Kidney (tissue), 22 donors: Measurements from ENCODE around the gene SVIL. TPM values are rescaled to one million over a fixed set of nuclear protein-coding genes. Genes with fewer than 3 reads are reported as not detected.
A peak's percentile ranks its signal among the peaks of the same experiment; 100 is the strongest.

Experiments
- DNase-seq, 5 donors: peaks; one replicate each; pipeline ENCODE4 v3.0.0-alpha.2; 2013 to 2020
- FAIRE-seq: peaks from 2 replicates; lab custom pipeline; 2012; peaks lifted over from hg19 to GRCh38; lab: Jason Lieb, UNC
- H3K27ac ChIP-seq, 2 donors: one replicate each; pipeline ENCODE4 v1.7.0; 2013; ENCODE audit warnings: low read depth in 2 of 2, low read length in 2 of 2, inconsistent platforms in 1 of 2
- H3K27me3 ChIP-seq: one replicate; pipeline ENCODE4 v1.7.1; 2013; ENCODE audit warnings: low read length, inconsistent platforms; ENCODE audit not compliant: control insufficient read depth, insufficient read depth
- H3K36me3 ChIP-seq, 3 donors: one replicate each; pipeline versions ENCODE4 v1.7.0 to v1.7.1; 2013; ENCODE audit warnings: low read length in 3 of 3, control low read depth in 1 of 3, inconsistent platforms in 1 of 3; ENCODE audit not compliant: insufficient read depth in 3 of 3, control insufficient read depth in 2 of 3
- H3K4me1 ChIP-seq, 3 donors: one replicate each; pipeline versions ENCODE4 v1.7.0 to v1.7.1; 2013; ENCODE audit warnings: low read length in 3 of 3, inconsistent platforms in 1 of 3, low read depth in 1 of 3; ENCODE audit not compliant: control insufficient read depth in 2 of 3, insufficient read depth in 2 of 3
- H3K4me3 ChIP-seq, 3 donors: one replicate each; pipeline versions ENCODE4 v1.7.0 to v1.8.1; 2013; ENCODE audit warnings: low read length in 3 of 3, control low read depth in 1 of 3, inconsistent platforms in 1 of 3
- H3K9ac ChIP-seq, 3 donors: one replicate each; pipeline versions ENCODE4 v1.7.0 to v1.7.1; 2013; ENCODE audit warnings: low read length in 3 of 3, control low read depth in 1 of 3, inconsistent platforms in 1 of 3
- H3K9me3 ChIP-seq, 3 donors: one replicate each; pipeline versions ENCODE4 v1.7.0 to v1.7.1; 2013; ENCODE audit warnings: low read length in 3 of 3, control low read depth in 1 of 3, inconsistent platforms in 1 of 3; ENCODE audit not compliant: control insufficient read depth in 2 of 3, insufficient read depth in 1 of 3
- intact Hi-C: fragments of 100-400 bp; cut with DNase I; formaldehyde crosslinking; loops from one replicate; pipeline ENCODE4 v1.11.1; 2022
- long read RNA-seq, 10 donors: library from polyadenylated mRNA in 1 of 10; unstranded in 1 of 10; transcript quantifications; one replicate each; pipeline ENCODE4 v2.0.0 and lab custom pipeline, GENCODE V29; 2021 to 2026
- polyA plus RNA-seq: library from polyadenylated mRNA; stranded (reverse); fragments of 350-450 nt; fragmentation: Illumina TruSeq; extraction: RNeasy Lipid Tissue Mini Kit (QIAGEN cat#74804); gene quantifications from one replicate; pipeline ENCODE4 v1.2.3, GENCODE V29; 2014; ENCODE audit warnings: low read depth, low replicate concordance; ENCODE audit not compliant: insufficient read depth
- total RNA-seq: library from RNA; stranded (reverse); fragmentation: NEBNext Ultra II Directional; extraction: Animal tissue kit (Norgen Biotek cat#: 25700); gene quantifications from one replicate; pipeline ENCODE4 v1.2.1, GENCODE V29; 2021
- TF ChIP-seq, protein P1 (sequence below): IDR thresholded peaks from 3 replicates; pipeline ENCODE4 v1.5.1; 2012; ENCODE audit warnings: mild to moderate bottlenecking, moderate library complexity, borderline replicate concordance; ENCODE audit not compliant: insufficient read depth; ENCODE audit errors: extremely low read depth
- donor health status: control.
- donor health status: control.
- donor health status: control.
- donor health status: control.
- donor health status: control.
- donor health status: DM: yes; HTN: yes; CAD: no.
- donor health status: Normal renal cell carcinoma (clear cell type).

The SVIL gene, protein sequence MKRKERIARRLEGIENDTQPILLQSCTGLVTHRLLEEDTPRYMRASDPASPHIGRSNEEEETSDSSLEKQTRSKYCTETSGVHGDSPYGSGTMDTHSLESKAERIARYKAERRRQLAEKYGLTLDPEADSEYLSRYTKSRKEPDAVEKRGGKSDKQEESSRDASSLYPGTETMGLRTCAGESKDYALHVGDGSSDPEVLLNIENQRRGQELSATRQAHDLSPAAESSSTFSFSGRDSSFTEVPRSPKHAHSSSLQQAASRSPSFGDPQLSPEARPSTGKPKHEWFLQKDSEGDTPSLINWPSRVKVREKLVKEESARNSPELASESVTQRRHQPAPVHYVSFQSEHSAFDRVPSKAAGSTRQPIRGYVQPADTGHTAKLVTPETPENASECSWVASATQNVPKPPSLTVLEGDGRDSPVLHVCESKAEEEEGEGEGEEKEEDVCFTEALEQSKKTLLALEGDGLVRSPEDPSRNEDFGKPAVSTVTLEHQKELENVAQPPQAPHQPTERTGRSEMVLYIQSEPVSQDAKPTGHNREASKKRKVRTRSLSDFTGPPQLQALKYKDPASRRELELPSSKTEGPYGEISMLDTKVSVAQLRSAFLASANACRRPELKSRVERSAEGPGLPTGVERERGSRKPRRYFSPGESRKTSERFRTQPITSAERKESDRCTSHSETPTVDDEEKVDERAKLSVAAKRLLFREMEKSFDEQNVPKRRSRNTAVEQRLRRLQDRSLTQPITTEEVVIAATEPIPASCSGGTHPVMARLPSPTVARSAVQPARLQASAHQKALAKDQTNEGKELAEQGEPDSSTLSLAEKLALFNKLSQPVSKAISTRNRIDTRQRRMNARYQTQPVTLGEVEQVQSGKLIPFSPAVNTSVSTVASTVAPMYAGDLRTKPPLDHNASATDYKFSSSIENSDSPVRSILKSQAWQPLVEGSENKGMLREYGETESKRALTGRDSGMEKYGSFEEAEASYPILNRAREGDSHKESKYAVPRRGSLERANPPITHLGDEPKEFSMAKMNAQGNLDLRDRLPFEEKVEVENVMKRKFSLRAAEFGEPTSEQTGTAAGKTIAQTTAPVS (N-terminal part only)
- total RNA-seq (94.4 TPM), polyA plus RNA-seq (7.4 TPM)
- long read RNA-seq, donor 1, result 0 reads
- long read RNA-seq, donor 2, result 0 reads
- long read RNA-seq, donor 3, partial matches to known transcripts, result 11 of 17 reads
- long read RNA-seq, donor 3, other reads (novel, unspliced or antisense), result 6 of 17 reads
- long read RNA-seq, donor 4, partial matches to known transcripts, result 0 of 5 reads
- long read RNA-seq, donor 4, other reads (novel, unspliced or antisense), result 5 of 5 reads
- long read RNA-seq, donor 5, result 0 reads
- long read RNA-seq, donor 6, result 0 reads
- long read RNA-seq, donor 7, full-length matches to known transcripts, result 2 of 60 reads
- long read RNA-seq, donor 7, partial matches to known transcripts, result 34 of 60 reads
- long read RNA-seq, donor 7, other reads (novel, unspliced or antisense), result 24 of 60 reads
- long read RNA-seq, donor 8, result 0 reads
- long read RNA-seq, donor 9, result 0 reads
- long read RNA-seq, donor 10, result 0 reads

DNA sequence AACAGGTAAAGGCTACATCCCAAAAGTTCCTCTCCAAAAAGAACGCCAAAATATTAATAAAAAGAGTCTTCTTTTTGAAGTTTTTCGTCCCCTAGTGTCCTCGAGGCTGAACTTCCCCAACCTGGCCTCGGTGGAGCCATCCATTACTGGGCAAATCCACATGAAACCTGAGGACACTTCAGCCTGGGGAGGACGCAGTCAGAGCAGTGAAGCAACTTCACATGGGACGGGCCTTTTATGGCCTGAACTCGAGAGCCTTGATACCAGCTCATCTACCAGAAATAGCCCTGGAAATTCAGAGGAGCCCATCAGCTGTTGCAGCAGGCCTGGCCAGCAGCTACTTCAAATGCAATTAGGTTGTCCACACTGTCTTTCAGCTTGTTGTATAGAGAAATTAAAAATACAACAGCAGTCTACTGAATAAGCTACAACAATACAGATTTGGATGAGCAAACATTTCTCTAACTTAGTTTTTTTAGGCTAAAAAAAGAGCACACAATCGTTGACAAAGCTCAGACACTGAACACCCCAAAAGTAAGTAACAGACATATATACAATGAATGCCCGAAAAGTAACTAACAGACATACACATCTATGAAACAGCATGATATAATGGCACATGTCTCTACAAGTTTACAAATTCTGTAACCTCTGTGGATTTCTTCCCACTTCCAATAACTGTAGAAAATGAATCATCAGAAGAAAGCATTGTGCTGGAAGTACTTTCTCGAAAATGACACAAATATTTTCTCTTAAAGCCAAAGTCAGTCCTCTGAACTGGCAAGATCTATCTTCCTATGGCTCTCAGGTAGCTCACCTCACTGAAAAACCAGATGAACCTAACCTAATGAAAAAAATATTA, at the start of gene SVIL:
TSS of gene SVIL (minus strand) at position 208 of the 862 bp plus-strand sequence. CDS start 79,913 bp downstream, outside the sequence.
- Histone ChIP-seq H3K27me3 (no peaks in the 10 kb centered on the region), H3K36me3 (no peaks in the 10 kb centered on the region), H3K9ac (no peak within 1 kb of the TSS), H3K4me1 (peaks cover 0 to 20% (median 3%) of the 10 kb centered on the region in 3 donors), H3K4me3 (no peak within 1 kb of the TSS), H3K9me3 (no peaks in the 10 kb centered on the region), H3K27ac (peak within 1 kb of the TSS; percentile 45 to 73)
- TF ChIP-seq, protein P1, sequence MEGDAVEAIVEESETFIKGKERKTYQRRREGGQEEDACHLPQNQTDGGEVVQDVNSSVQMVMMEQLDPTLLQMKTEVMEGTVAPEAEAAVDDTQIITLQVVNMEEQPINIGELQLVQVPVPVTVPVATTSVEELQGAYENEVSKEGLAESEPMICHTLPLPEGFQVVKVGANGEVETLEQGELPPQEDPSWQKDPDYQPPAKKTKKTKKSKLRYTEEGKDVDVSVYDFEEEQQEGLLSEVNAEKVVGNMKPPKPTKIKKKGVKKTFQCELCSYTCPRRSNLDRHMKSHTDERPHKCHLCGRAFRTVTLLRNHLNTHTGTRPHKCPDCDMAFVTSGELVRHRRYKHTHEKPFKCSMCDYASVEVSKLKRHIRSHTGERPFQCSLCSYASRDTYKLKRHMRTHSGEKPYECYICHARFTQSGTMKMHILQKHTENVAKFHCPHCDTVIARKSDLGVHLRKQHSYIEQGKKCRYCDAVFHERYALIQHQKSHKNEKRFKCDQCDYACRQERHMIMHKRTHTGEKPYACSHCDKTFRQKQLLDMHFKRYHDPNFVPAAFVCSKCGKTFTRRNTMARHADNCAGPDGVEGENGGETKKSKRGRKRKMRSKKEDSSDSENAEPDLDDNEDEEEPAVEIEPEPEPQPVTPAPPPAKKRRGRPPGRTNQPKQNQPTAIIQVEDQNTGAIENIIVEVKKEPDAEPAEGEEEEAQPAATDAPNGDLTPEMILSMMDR, result no peak
- FAIRE-seq (no peak), DNase-seq (peak; percentile 70 to 89 (median 76))
- intact Hi-C loops, result no loop called here

DNA sequence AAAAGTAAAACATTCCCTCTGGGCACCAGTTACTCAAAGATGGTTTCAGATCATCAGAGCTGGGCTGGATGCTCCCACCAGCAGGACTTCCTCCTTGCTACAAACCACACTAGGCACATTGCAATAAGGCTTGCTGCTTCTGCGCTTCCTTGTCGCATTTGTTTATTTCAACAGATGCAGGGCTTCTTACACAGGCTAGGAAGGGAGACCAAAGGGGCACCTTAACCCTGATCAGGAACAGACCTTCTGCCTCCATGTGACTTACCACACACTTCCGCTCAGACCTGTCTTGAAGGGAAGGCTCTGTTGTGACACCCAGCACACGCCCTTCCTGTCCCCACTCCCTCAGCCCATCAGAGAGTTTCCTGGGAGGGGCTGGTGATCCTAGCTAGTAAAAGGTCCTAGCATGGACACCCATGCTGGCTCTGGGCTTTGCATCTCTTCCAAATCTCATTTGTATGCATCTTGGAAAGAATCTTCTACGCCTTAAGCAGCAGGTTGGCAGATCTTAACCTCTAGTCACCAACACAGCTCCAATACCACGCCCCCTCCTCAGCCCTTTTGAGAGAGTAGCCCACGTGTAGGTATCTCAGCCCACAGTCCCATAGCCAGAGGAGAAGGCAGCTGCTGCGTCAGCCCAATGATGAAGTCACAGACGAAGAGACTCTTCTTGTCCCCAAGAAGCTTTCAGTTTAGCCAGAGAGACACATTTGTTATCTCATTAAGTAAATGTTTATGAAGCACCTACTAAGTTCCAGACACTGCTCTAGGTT, 47.1 kb upstream of the SVIL start:
- peaks cover 0 to 3% (median 0%) of the 10 kb centered on the region in 3 donors for H3K4me1 ChIP-seq
- intact Hi-C loops, result no loop called here
- peaks cover 0 to 12% (median 8%) of the 10 kb centered on the region in 3 donors for H3K36me3 ChIP-seq
- no peak overlapping the region for H3K4me3 ChIP-seq
- no peak for DNase-seq
- H3K27me3 ChIP-seq, result no peaks in the 10 kb centered on the region
- no peak for FAIRE-seq
- no peak overlapping the region for H3K9ac ChIP-seq
- no peaks in the 10 kb centered on the region for H3K9me3 ChIP-seq
- no peak overlapping the region for H3K27ac ChIP-seq
- TF ChIP-seq, protein P1, result no peak
